ENCODE data around the gene RNPS1. TPM values are rescaled to one million over a fixed set of nuclear protein-coding genes. Genes with fewer than 3 reads are reported as not detected.

Gene RNPS1
- total RNA-seq, 4 donors from 2014 or later = 93.0 to 125 (median 114) TPM

DNA sequence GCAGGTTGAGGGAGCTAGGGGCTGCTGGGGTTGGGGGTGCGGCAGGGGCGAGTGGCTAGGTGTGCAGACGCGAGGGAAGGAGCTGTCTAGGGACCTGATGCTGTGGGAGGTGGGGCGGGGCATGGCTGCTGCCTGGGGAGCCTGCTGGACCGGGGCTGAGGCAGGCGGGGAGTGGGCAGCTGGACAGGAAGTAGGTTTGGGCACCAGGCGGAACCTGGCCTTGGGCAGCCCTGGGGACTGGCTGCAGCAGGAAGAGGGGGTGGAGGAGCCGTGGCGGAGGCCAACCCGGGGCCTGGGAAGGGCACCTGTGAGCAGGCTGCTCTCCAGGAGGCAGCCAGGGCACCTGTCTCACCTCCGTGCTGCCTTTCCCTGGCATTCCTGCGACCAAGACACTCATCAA lies 37.5 kb downstream of the RNPS1 start:
- intact Hi-C loops (cut with DNase I) = no loop called here
- 88 to 92% methylated on average over 7 to 10 of the region's 13 CpGs for WGBS, 2 donors
- H3K4me3 ChIP-seq = no peak overlapping the region
- H3K36me3 ChIP-seq = peaks cover 54 to 87% (median 59%) of the 10 kb centered on the region in 3 donors
- H3K27me3 ChIP-seq = peaks cover 0 to 15% (median 0%) of the 10 kb centered on the region in 4 donors
- no peaks in the 10 kb centered on the region for H3K9me3 ChIP-seq
- TF ChIP-seq, protein P1, sequence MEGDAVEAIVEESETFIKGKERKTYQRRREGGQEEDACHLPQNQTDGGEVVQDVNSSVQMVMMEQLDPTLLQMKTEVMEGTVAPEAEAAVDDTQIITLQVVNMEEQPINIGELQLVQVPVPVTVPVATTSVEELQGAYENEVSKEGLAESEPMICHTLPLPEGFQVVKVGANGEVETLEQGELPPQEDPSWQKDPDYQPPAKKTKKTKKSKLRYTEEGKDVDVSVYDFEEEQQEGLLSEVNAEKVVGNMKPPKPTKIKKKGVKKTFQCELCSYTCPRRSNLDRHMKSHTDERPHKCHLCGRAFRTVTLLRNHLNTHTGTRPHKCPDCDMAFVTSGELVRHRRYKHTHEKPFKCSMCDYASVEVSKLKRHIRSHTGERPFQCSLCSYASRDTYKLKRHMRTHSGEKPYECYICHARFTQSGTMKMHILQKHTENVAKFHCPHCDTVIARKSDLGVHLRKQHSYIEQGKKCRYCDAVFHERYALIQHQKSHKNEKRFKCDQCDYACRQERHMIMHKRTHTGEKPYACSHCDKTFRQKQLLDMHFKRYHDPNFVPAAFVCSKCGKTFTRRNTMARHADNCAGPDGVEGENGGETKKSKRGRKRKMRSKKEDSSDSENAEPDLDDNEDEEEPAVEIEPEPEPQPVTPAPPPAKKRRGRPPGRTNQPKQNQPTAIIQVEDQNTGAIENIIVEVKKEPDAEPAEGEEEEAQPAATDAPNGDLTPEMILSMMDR (IDR thresholded peaks at IDR 0.05) = no peak
- no peak for TF ChIP-seq POLR2A (IDR thresholded peaks at IDR 0.05)
- H3K4me1 ChIP-seq = peaks cover under 1 to 40% (median 21%) of the 10 kb centered on the region in 3 donors
- H3K27ac ChIP-seq = no peak overlapping the region
- no peak for DNase-seq

DNA sequence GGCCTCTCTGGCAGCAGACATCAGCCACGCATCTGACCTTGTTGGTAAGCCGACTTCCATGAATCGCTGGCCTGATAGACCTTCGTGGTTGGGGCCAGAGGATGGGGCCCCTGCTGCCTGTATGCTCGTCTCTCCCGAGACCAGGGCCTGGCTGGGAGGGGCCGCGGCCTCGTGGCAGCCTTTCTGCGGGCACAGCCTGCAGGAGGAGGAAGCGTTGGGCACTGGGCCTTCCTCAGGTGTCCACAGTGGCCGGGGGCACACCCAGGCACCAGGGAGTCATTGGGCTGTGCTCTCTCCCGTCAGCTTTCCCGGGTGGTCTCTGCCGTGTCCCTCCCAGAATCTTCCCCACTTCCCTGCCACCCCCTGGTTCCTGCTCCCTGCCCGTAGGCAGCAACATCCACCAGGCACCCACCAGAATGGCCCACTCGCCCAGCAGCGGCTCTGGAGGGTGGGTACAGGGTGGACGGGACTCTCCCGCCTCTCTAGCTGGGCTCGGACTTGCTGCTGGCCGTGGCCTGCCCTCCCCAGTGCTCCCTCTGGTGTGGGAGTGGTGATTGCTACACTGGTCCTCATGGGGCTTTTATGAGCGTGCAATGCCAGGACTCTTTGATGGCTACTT lies 38.2 kb downstream of the RNPS1 start:
- Histone ChIP-seq H3K27me3 (peaks cover 0 to 9% (median 0%) of the 10 kb centered on the region in 4 donors), H3K9me3 (no peaks in the 10 kb centered on the region), H3K27ac (no peak overlapping the region), H3K36me3 (peaks cover 48 to 81% (median 55%) of the 10 kb centered on the region in 3 donors), H3K4me1 (peaks cover 6 to 47% (median 27%) of the 10 kb centered on the region in 3 donors), H3K4me3 (no peak overlapping the region)
- DNase-seq = no peak
- no peak for TF ChIP-seq POLR2A (IDR thresholded peaks at IDR 0.05)
- TF ChIP-seq, protein P1 (IDR thresholded peaks at IDR 0.05) = no peak
- 89 to 100% methylated on average over 2 to 9 of the region's 23 CpGs for WGBS, 2 donors
- intact Hi-C loops (cut with DNase I) = no loop called here

- no peak for DNase-seq
- Histone ChIP-seq H3K27ac (no peak overlapping the region), H3K4me3 (no peak overlapping the region), H3K36me3 (peaks cover 41 to 74% (median 49%) of the 10 kb centered on the region in 3 donors), H3K27me3 (peaks cover 0 to 4% (median 0%) of the 10 kb centered on the region in 4 donors), H3K4me1 (peaks cover 12 to 53% (median 33%) of the 10 kb centered on the region in 3 donors), H3K9me3 (no peaks in the 10 kb centered on the region)
- 94% methylated on average over 3 of the region's 12 CpGs; no CpG with 5 or more reads in 1 of the 2 donors for WGBS, 2 donors
- intact Hi-C loops (cut with DNase I) = no loop called here
- TF ChIP-seq, protein P1 (IDR thresholded peaks at IDR 0.05) = no peak
- TF ChIP-seq POLR2A (IDR thresholded peaks at IDR 0.05) = no peak
Observed at GRCh38 chr16:2229091-2229490, 38.8 kb downstream of the RNPS1 start.

- Histone ChIP-seq H3K27me3 (no peaks in the 10 kb centered on the region), H3K27ac (no peak overlapping the region), H3K4me3 (no peak overlapping the region), H3K36me3 (peaks cover 34 to 66% (median 41%) of the 10 kb centered on the region in 3 donors), H3K9me3 (no peaks in the 10 kb centered on the region), H3K4me1 (peaks cover 12 to 56% (median 33%) of the 10 kb centered on the region in 3 donors)
- no peak for TF ChIP-seq POLR2A (IDR thresholded peaks at IDR 0.05)
- TF ChIP-seq, protein P1 (IDR thresholded peaks at IDR 0.05) = no peak
- 93 to 96% methylated on average over 8 of the region's 25 CpGs for WGBS, 2 donors
- DNase-seq = no peak
- intact Hi-C loops (cut with DNase I) = no loop called here
Observed at GRCh38 chr16:2228161-2228824, 39.6 kb downstream of the RNPS1 start.

- H3K4me3 ChIP-seq = no peak overlapping the region
- intact Hi-C loops (cut with DNase I) = no loop called here
- no peaks in the 10 kb centered on the region for H3K9me3 ChIP-seq
- WGBS, 2 donors = 89 to 92% methylated on average over 6 of the region's 6 CpGs
- no peak for DNase-seq
- H3K4me1 ChIP-seq = peaks cover 12 to 65% (median 33%) of the 10 kb centered on the region in 3 donors
- TF ChIP-seq, protein P1 (IDR thresholded peaks at IDR 0.05) = no peak
- TF ChIP-seq POLR2A (IDR thresholded peaks at IDR 0.05) = no peak
- no peaks in the 10 kb centered on the region for H3K27me3 ChIP-seq
- peaks cover 22 to 53% (median 27%) of the 10 kb centered on the region in 3 donors for H3K36me3 ChIP-seq
- no peak overlapping the region for H3K27ac ChIP-seq
Observed at GRCh38 chr16:2226918-2227317, 41.0 kb downstream of the RNPS1 start.
